ENCODE results near the gene RERG. TPM values are rescaled to one million over a fixed set of nuclear protein-coding genes. Genes with fewer than 3 reads are reported as not detected.

RERG gene
- polyA plus RNA-seq, 1 donor = 3.2 TPM

DNA sequence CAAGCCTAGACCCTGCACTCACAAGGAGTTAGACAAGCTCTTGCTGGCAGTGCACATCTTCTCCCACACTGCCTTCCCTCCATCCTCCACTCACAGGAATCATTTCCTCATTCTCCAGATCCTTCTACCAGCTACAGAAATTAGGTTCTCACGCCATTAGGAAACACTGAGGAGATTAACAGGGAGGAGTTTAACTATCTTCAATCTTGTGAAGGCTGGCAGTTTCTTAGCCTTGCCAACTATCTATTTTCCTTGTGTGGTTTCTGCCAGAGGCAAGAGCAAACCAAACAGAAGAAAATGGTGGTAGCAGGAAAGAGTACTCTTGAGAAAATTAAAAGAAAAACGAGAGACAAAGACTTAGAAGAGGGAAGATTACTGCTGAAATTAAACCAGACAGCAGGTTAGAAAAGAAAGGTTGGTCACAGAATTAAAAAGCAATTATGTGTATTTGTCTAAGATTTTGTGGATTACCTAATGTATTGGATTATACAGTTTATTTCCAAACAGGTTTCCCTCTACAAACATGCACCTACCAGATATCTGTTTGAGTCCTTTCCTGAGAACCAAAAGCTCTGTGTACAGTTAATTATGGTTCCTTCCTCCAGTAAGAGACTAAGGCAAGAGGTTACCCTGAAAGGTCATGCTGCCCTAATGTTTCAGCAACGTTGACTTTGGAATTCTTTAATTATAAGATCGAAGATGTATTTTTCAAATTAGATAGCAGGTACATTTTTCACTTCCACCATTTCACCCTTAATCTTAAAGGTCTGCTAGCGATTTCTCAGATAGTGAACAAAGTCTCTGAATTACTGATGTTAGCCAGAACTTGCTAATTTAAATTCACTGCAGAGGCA lies 5.0 kb downstream of the RERG start:
- DNase-seq = no peak

DNA sequence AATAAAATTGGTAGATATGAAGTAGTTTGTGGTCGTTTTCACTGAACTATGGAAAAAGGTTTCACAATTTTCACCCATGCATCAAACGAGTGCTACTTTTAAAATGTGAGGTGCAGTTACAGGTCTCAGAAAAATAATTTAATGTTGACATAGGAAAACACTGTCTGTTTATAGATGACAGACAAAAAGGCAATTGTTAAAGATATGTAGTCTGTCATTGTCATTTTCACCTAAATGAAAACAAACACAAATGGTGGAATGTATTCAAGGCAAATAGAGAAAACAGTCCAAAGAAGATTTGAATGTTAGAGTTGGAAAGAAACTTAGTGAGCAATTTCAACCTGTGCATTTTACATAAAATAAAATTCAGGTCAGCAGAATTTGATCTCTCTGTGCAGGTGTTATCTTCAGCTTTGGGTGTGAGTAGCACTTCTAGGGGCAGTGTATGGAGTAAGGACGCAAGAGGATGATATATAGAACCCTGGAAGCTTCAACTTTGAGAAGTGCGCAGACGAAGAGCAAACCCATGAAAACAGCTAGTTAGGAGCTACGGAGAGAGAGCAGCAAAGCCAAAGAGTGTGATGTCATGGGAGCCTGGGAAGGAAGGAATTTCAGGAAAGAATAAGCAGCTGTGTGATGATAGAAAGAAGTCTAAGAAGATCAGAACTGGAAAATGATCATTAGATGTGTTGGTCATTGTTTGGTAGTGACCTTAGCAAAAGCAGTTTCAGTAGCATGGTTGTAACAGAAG lies 6.2 kb downstream of the RERG start:
- no peak for DNase-seq

DNA sequence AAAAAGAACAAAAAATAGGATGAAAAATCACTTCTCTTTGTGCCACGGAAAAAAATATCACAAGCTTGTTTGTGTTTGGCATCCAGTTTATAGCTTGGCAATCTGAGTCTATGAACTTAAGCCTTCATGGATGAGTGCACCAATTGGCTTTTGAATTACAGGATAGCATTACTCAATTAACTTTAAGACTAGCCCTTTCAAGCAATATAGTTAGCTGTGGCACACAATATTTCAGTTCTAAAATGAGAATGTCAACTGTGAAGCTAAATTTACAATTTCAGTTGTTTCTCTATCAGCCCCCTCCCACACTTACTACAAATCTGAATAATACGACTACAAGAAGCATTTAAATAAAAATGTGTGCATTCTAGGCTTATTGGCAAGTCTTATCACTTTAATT lies 8.3 kb downstream of the RERG start:
- DNase-seq = no peak

DNA sequence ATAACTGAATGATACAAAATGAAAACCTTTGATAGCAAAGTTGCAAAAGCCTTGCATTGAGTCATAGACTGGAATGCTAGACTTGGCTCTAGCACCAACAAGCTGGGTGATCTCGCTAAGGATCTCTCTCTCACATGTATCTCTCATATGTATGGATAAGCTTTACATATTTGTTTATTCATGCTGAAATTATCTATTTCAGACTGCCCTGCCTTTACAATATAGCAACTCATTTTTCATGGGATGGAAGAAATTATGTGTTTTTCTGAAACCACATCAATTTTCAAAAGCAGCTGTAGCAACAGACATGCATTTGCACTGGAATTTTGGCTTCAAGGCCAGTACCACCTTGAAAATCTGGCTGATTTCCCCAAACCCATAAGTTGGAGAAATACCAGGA lies 11.4 kb downstream of the RERG start:
- no peak for DNase-seq

DNA sequence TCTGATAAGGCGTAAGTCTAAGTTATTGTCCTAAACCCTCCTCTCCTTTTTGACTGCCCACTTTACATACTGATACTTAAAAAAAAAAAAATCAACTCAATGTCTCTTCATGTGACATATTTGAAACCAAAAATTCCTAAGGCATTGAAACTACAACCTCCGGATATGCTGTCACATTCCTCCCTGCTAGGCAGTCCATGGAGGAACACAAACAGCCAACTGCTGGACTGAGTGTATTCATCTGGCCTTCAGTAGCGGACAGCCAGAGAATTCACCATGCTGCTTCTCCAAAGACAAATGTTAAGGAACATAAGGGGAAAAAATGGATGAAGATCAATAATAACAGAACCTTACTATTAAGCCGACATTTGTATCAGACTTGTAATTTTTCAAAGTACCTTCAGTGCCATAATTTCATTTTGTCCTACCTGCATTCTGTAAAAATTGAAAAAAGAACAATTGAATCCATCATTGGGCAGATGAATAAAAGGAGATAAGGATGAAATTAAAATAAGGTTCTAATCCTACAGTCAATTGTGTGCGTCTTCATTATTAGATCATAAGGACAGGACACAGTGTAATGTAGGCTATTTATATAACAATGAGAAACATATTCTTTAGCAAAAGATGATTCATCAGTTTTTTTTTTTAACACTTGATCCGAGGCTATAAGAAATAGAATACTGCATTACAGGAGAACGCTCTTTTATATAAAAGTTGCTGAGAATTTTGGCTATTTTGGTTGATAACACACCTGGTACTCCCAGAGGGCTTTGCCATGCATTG lies 12.2 kb downstream of the RERG start:
- DNase-seq = no peak

DNA sequence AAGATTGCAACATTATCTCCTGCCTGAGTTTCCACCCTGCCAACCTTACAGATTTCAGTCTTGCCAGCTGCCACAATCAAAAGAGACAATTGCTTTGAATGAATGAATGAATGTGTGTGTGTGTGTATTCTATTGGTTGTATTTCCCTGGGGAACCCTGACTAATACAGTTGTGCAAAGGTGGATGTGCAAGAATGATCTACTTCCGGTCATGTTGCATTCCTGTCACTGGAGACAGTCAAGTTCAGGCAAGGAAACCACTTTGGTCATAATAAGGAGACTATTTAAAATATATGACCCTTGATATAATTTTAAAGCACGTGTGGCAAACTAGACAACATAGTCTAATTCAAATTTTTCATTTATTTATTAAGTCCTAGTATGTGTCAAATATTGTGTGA lies 13.1 kb downstream of the RERG start:
- DNase-seq = no peak

DNA sequence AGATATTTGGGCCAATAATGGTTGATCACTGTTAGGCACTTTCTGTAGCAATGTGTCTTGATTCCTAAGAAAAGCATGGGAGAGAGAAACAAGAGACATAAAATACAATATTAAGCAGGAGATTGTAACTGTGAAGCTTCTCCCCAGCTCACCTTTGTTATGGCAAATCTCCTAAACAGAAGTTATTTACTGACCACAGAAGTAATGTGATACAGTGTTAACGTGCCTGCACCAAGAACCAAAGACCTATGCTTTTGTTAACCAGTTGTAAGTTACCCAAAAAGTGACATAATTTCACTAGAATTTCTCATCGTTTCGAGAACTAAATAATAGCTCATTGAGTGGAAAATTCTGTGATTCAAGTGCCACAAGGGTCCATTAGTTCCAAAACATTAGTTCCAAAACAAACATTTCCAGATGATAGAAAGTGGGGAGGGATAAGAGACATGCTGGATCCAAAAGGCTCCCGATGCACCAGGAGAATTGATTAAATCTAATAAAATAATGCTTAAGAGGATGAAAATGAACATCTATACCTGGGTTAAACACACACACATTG lies 14.3 kb downstream of the RERG start:
- DNase-seq = no peak

DNA sequence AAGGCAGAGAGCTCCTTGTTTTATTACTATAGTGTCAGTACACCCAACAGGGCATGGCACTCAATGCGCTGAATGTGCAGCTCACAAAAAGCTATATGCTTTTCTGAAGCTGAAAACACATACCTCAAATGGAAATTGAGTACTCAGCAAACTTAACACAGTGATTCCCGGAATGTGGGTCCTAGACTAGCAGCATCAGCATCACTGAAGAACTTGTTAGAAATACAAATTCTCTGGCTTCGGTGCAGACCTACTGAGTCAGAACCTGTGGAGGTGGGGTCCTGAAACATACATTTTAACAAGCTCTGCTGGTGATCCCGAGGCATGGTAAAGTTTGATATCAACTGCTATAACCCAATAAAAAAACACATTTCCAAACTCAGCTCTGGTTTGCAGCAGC lies 14.9 kb downstream of the RERG start:
- DNase-seq = no peak

DNA sequence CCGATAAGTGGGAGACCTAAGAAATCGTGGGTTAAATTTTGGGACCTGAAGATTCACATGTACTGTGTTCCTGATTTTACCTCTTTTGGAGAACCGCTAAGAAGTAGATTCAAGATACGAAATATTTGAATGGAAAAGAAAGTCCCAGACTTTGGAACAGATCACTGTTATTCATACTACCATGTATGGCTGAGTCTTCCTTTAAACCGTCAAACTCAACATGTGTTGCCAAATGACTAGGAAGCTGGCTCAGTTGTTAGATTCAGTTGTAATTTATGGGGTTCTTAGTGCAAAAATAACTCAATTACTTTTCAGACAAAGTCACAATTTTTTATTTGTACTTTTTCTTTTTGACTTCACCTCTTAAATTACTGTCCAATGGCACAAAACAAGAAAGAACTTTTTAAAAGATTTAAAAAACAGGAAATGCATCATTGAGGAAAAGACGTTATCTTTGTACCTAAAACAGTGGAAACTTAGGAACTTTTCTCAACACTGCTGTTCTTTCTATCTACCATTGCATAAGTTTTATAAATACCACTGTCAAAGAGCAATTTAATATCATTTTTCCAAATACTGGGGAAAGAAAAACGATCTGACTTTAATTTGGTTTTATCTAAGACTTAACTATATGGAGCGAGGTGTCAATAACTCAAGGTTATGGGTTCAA lies 15.7 kb downstream of the RERG start:
- DNase-seq = no peak

DNA sequence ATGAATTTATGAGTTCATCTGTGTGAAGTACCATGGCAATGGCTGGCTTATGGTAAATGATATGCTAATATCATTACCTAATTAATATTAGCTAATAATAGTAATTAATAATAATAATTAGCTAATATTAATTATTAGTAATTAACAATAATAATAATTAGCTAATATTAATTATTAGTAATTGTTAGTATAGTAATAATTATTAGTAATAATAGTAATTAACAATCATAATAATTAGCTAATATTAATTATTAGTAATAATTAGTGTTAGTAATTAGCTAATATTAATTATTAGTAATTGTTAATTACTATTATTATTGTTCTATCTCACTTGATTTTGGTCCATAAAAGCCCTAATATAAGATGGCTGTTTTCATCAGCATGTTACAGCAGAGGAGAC lies 19.8 kb downstream of the RERG start:
- no peak for DNase-seq

DNA sequence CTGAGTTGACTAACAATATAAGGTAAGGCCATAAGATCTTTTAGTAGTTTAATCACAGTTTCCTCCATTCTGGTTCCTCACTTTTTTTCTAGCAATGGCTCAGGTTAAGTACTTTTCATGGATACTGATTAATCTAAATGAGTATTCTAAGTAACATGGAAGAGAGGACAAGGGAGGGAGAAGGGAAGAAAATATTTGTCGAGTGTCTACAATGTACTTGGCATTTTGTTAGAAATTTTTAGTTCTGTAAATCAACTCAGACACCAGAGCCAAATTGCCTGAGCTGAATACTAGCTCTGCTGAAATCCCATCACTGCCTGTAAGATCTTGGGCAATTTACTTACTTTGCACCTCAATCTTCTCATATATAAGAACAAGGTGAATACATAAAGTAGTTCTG lies 20.2 kb downstream of the RERG start:
- DNase-seq = no peak

DNA sequence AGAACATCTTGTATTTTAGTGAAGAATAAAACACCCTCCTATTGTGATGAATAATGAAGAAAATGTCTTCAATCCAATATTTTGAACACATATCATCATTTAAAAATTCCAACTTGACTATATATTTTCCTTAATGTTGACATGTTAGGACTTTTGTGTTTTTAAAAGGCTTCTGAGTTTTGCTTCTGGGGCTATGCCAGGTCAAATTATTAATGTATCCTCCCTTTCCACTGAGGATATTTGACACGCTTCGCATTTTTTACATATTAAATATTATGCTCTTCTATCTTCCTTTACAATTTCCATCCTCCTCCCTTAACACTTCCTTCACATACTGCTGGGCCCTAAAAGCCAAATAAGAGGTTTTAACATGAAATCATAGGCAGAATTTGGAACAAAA lies 20.6 kb downstream of the RERG start:
- DNase-seq = no peak

DNA sequence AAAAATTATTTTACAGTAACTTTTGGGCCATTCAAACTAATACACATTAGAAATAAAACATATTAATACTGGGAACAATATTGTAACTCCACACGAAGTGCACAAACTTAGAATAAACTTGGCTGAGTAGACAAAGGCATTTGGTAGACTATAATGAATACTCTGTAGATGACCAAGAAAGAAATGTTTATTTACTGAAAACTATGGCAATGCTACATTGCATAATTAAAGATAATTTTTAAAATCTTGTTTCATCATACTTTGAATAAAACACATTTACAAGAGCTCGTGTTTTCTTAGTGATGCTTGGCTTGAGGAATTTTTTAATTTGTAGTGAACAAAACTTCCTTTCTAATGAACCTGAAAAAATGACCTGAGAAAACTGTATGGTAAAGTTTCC lies 21.3 kb downstream of the RERG start:
- DNase-seq = no peak

DNA sequence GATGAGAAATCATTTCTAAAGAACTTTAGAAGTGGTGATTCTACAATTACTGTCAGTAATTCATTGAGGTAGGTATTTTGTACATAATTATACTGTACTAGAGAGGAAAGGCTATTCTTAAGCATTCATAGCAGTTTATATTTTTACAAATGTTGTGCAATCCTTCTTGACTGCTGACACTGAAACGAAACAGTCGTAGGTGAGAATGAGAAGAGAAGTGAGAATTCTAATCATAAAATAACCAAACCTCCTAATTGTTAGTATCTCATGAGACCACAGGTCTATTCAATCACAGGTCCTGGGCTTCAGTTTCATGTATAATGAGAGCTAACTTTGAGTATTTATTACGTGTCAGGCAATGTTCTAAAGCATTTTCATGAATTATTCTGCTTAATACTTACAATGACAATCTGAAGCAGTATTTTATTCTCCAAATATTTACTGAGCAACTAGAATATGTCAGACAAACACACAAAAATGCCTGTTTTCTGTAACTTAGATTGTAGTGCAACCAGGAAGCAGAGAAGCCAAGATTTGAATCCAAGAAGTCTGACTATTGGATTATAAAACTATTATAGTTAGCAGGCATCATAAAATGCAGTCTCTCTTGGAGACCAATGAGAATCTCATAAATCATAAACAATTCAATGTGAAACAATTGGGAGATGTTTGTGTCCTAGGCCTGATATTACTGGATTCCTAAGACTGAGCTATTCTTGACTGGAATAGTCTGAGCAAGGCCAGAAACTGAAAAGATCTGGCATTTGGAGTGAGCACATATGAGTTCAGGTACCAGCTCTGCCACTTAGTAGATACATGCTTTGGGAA lies 24.3 kb downstream of the RERG start:
- no peak for DNase-seq

DNA sequence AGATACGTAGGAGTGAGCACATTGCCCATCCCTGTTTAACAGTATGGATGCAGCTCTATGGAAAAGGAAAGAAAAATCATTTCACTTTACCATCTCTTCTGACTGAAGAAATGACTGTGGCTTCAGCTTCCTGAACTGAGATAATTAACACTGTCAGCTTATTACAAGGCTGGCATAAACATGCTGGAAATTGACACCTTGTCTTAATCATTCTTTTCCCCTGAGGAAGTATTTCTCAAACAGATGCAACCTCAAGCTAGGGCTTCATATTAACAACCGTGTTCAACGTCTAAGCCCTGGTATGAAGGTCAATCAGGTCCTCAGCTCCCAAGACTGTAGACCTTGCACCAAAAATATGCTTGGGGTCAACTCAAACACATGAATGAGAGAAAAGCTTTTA lies 25.0 kb downstream of the RERG start:
- no peak for DNase-seq

DNA sequence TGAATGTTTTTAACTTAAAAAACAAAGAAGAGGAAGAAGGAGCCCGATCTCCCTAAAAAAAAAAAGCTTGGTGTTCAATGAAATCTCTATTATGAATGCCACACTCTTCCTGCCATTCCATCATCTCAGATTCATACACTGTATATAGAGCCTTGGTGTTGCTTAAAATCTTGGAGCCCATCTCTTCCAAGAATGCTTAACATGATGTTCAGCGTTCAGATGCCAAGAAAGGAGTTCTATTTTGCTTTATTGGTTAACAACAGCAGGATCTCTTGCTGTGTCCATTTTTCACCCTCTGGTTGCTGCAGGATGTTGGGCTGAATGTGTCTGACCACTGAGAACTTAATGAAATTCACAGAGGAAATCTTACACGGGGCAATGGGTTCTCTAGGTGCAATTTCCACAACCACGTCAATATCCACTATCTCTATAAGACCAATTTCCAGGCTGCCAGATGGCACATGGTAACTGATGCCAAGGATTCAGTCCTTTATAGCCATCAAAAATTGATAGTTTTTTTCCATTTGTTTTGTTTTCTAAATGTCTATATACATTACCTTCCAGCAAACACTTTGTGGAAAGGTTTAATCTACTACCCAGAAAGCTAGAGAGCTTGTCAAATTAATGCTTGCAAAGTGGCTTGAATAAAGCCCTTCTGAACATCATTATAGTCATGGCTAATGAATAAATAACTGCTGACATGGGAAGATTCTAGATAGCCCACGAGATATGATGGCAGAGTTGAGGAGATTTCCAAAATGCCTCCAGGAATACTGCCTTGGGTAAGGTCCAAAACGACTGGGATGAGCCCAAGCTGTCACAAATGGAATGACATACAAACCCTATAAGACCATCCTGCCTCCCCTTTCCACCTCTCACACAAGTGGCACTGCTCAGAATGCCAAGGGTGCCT lies 26.5 kb downstream of the RERG start:
- no peak for DNase-seq

DNA sequence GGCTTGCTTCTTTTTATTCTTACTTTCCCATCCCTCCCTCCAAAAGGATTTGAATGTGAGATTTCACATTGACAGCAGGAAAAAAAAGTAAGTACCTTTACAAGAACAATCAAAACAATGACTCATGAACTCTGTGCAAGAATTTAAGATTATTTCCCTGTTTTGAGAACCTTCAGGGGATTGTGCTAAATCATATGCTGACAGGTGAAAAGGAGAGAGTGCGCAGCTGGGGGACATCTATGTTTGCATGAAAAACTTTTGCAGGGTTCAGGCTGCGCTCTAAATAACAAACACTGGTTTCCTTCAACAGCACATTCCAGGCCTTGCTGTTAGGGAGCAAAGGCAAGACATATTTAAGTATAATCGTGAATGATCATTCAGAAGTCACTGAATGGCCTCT lies 27.3 kb downstream of the RERG start:
- no peak for DNase-seq

DNA sequence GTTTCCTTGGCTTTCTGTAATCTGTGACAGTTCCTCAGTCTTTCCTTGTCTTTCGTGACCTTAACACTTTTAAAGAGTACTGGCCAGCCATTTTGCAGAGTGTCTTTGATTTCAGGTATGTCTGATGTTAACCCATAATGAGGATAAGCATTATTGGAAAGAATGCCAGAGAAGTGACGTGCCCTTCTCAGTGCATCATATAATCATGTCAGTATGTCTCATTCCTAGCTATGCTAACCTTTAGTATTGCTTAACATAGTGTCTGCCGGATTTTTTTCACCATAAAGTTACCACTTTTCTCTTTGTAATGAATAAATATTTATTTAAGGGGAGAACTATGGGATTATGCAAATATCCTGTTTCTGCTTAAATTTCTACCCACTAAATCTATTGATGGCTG lies 28.5 kb downstream of the RERG start:
- DNase-seq = no peak

DNA sequence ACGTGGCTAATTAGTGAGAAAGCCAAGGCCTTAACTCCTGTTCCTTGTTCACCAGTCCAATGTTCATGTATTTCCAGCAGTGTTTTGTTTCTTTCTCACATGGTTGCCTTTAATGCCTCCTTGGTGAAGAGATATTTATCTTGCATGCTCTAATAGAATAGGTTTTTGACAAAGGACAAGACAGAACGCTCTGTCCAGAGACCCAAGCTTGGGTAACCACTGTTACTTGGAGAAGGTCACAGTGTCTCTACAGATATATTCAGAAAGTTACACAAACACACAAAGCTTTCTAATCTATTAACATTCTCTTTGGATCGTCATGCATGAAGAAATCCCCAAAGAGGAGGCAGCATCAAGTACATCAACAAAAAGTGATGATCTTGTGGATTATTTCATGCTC lies 33.1 kb downstream of the RERG start:
- DNase-seq = no peak

DNA sequence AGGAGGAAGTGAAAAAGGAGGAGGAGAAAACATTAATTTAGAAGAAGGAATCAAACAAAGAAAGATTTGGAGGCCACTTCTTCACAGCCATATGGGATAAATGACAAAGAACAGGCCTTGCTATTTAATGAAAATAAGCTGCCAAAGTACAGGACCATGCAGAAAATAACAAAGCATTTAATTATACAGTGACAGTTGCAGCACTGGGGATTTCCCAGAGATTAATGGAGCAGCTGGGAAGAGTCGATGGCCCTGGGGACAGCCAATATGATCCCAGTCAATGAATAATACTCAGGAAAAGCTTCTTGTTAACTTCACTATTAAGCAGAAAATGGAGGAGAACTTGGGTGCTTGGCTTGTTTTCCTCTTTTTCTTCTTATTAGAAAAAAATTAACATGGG lies 34.6 kb downstream of the RERG start:
- no peak for DNase-seq

Measured in hindlimb muscle (tissue), 1 donor.